Ishikawa (cell line): Measurements from ENCODE around the gene STYX.

ENCODE experiments used
- CEBPB ChIP-seq: IDR thresholded peaks from 2 replicates; pipeline ENCODE4 v1.6.1; 2012
- CREB1 ChIP-seq: IDR thresholded peaks from 2 replicates; pipeline ENCODE4 v1.6.1; 2012; ENCODE audit warnings: low read depth
- EGR1 ChIP-seq: IDR thresholded peaks from 2 replicates; pipeline ENCODE4 v1.6.1; 2012
- EP300 ChIP-seq: IDR thresholded peaks from 2 replicates; pipeline ENCODE4 v1.6.1; 2012; ENCODE audit warnings: borderline replicate concordance
- FOXM1 ChIP-seq: IDR thresholded peaks from 2 replicates; pipeline ENCODE4 v1.6.1; 2012; ENCODE audit warnings: low read depth, borderline replicate concordance
- NFIC ChIP-seq: IDR thresholded peaks from 2 replicates; pipeline ENCODE4 v1.6.1; 2012
- RAD21 ChIP-seq: IDR thresholded peaks from 2 replicates; pipeline ENCODE4 v1.6.1; 2012; ENCODE audit warnings: low read depth
- TAF1 ChIP-seq: IDR thresholded peaks from 2 replicates; pipeline ENCODE4 v1.6.1; 2012; ENCODE audit warnings: low read depth, mild to moderate bottlenecking
- TCF12 ChIP-seq: IDR thresholded peaks from 2 replicates; pipeline ENCODE4 v1.6.1; 2012; ENCODE audit warnings: low read depth
- TEAD4 ChIP-seq: IDR thresholded peaks from 2 replicates; pipeline ENCODE4 v1.6.1; 2012
- YY1 ChIP-seq: IDR thresholded peaks from 2 replicates; pipeline ENCODE4 v1.6.1; 2012; ENCODE audit warnings: low read depth
- ZBTB7A ChIP-seq: IDR thresholded peaks from 2 replicates; pipeline ENCODE4 v1.6.1; 2012; ENCODE audit warnings: low read depth
- TF ChIP-seq, protein P1 (sequence below): IDR thresholded peaks from 2 replicates; pipeline ENCODE4 v1.6.1; 2012
- TF ChIP-seq, protein P2 (sequence below): IDR thresholded peaks from 2 replicates; pipeline ENCODE4 v1.6.1; 2012; ENCODE audit warnings: low read depth, mild to moderate bottlenecking
- TF ChIP-seq, protein P3 (sequence below): IDR thresholded peaks from 2 replicates; pipeline ENCODE4 v1.6.1; 2012

The STYX gene

DNA sequence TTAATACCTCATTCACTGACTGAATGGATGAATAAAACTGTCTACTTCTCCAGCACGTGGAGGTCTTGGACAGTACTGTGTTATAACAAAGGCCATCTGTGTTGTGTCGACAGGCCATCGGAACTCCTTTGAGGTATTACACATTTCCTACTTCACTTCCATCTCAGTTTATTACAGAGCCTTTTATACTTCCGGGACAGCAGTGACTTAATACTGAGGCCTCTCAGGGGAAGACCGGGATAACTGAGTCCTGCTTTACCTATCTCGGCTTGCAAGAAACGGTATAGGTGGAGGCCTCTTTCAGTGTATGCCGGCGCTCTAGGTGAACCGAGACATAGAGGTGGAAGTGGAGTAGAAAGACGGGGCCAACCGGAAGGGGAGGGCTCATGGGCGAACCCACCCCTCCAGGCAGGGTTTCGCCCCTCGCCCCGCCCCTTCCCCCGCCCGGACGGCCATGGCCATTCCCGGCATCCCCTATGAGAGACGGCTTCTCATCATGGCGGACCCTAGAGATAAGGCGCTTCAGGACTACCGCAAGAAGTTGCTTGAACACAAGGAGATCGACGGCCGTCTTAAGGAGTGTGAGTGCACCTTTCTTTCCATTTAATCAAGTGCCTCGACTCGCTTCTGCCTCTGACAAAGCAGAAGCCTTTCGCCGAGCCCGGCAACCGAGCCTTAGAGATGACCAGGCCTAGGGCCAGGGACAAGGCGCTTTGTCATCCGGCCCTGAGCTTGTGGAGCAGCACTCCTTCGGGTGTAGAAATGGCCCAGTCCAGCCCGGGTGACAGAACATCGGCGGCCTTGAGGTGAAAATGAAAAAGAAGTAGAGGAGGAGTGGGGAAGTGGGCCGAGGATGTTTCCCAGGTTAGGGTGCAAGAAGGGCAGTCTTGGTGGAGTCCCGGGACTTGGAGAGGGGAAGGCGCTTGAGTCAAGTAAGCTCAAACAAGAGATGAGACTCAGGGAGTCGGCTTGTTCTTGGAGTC, 23.0 kb upstream of the STYX start, which contains the start of gene PSMC6:
Gene PSMC6, plus strand, starts transcription at position 477 of the 983 bp plus-strand sequence. Its CDS starts 20 bp downstream, at position 497.
- no peak for TF ChIP-seq ZBTB7A
- TF ChIP-seq, protein P1, sequence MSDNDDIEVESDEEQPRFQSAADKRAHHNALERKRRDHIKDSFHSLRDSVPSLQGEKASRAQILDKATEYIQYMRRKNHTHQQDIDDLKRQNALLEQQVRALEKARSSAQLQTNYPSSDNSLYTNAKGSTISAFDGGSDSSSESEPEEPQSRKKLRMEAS, result peak; percentile 30; the same call in 1 of the 2 replicates
- no peak for TF ChIP-seq EP300
- TF ChIP-seq CEBPB, result no peak
- TF ChIP-seq FOXM1, result no peak
- TF ChIP-seq TAF1, result peak; percentile 96
- TF ChIP-seq CREB1, result no peak
- TF ChIP-seq EGR1, result no peak
- no peak for TF ChIP-seq TEAD4
- TF ChIP-seq, protein P2, sequence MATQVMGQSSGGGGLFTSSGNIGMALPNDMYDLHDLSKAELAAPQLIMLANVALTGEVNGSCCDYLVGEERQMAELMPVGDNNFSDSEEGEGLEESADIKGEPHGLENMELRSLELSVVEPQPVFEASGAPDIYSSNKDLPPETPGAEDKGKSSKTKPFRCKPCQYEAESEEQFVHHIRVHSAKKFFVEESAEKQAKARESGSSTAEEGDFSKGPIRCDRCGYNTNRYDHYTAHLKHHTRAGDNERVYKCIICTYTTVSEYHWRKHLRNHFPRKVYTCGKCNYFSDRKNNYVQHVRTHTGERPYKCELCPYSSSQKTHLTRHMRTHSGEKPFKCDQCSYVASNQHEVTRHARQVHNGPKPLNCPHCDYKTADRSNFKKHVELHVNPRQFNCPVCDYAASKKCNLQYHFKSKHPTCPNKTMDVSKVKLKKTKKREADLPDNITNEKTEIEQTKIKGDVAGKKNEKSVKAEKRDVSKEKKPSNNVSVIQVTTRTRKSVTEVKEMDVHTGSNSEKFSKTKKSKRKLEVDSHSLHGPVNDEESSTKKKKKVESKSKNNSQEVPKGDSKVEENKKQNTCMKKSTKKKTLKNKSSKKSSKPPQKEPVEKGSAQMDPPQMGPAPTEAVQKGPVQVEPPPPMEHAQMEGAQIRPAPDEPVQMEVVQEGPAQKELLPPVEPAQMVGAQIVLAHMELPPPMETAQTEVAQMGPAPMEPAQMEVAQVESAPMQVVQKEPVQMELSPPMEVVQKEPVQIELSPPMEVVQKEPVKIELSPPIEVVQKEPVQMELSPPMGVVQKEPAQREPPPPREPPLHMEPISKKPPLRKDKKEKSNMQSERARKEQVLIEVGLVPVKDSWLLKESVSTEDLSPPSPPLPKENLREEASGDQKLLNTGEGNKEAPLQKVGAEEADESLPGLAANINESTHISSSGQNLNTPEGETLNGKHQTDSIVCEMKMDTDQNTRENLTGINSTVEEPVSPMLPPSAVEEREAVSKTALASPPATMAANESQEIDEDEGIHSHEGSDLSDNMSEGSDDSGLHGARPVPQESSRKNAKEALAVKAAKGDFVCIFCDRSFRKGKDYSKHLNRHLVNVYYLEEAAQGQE, result no peak
- TF ChIP-seq RAD21, result no peak
- TF ChIP-seq YY1, result peak; percentile 97
- TF ChIP-seq NFIC, result no peak
- TF ChIP-seq TCF12, result peak; percentile 65
- TF ChIP-seq, protein P3, sequence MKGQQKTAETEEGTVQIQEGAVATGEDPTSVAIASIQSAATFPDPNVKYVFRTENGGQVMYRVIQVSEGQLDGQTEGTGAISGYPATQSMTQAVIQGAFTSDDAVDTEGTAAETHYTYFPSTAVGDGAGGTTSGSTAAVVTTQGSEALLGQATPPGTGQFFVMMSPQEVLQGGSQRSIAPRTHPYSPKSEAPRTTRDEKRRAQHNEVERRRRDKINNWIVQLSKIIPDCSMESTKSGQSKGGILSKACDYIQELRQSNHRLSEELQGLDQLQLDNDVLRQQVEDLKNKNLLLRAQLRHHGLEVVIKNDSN, result no peak

DNA sequence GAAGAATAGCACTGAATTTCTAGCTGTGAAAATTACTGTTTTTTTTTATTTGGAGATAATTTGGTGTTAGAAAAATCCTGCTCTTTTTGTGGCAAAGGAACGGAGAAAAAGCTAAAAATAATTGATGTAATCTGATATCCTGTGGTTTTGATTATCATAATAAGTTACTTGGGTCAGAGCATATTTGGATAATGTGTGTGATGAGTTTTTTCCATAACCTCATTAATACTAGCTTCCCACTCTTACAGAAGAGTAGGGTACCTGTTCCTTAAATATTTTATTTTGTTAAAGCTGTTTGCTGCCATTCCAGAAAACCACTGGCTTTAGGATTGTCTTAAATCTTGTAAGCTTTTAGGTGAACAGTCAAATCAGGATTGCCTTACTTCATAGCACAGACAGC, 18.3 kb upstream of the STYX start:
- TF ChIP-seq, protein P1, result no peak
- no peak for TF ChIP-seq TAF1
- TF ChIP-seq CEBPB, result no peak
- TF ChIP-seq, protein P2, result no peak
- TF ChIP-seq EGR1, result no peak
- TF ChIP-seq TEAD4, result no peak
- TF ChIP-seq, protein P3, result no peak
- no peak for TF ChIP-seq YY1
- TF ChIP-seq RAD21, result no peak
- no peak for TF ChIP-seq TCF12
- no peak for TF ChIP-seq EP300

DNA sequence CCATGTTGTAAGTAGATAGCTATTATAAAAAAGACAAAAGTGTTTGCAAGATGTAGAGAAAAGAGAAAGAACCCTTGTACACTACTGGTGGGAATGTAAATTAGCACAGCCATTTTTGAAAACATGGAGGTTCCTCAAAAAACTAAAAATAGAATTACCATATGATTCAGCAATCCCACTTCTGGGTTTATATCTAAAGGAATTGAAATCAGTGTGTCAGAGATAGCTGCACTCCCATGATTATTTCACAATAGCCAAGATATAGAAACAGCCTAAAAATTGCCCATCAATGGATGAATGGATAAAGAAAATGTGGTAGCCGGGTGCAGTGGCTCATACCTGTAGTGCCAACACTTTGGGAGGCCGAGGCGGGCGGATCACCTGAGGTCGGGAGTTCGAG, 13.8 kb upstream of the STYX start:
- TF ChIP-seq TCF12 (no peak), EP300 (no peak), ZBTB7A (no peak), CREB1 (no peak), YY1 (no peak), FOXM1 (no peak), EGR1 (no peak), TAF1 (no peak)
- TF ChIP-seq, protein P3, result no peak
- TF ChIP-seq, protein P2, result no peak
